ENCODE measurements around the gene OSM. TPM values are rescaled to one million over a fixed set of nuclear protein-coding genes. Genes with fewer than 3 reads are reported as not detected.

OSM gene
- total RNA-seq, 3 donors from 2014 or later: 1.3 to 2.5 (median 1.3) TPM

- H3K9me3 ChIP-seq: no peaks in the 10 kb centered on the region
- no peaks in the 10 kb centered on the region for H3K36me3 ChIP-seq
- H3K27me3 ChIP-seq: no peaks in the 10 kb centered on the region
- no peaks in the 10 kb centered on the region for H3K4me1 ChIP-seq
- H3K27ac ChIP-seq: no peak overlapping the region
- no peak for DNase-seq (ENCODE audit: low spot score in 2 of 2)
- H3K4me3 ChIP-seq: no peak overlapping the region
- intact Hi-C loops (cut with DNase I; ENCODE audit: low total_unique reads): no loop called here
- TF ChIP-seq CTCF (IDR thresholded peaks at IDR 0.05): no peak
- no peak for TF ChIP-seq POLR2AphosphoS5 (IDR thresholded peaks at IDR 0.05)
- no peak for TF ChIP-seq POLR2A (IDR thresholded peaks at IDR 0.05)
Observed at GRCh38 chr22:30263883-30264282, 2.8 kb downstream of the OSM start.

DNA sequence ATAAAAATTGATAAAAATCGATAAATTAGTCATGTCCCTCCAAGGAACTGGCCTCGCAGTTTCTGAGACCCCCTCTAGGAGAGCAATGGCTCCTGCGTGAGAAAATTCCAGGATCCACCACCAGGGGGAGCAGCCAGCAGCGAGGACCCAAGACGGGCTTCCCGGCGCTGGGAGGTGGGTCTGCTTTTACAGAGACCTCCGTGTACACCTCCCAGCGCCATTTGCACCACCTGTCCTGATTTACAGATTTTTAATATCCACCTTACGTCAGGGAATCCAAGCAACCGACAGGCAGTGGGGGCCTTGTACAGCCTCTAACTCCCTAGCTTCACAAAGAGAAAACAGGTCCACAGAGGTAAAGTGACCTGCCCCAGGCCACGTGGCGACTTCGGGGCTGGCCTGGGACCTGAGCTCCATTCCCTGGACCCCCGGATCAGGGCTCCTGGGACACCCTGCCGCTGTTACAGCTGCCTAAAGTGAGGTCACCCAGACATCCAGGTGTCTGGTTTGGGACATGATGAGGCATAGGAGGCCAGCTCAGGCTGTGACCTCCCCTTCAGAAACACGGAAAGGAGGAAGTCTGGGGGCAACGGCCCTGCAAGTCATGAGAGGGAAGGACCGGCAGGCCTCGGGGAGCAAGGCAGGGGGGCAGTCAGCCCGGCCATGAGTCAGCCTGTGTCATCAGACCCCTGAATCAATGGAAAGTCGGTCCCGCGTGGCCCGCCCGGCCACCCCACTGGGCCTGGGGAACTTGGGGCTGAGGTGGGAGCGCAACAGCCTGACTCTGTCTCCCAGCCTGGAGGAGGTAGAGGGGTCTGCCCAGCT is 3.5 kb downstream of the OSM start:
- intact Hi-C loops (cut with DNase I; ENCODE audit: low total_unique reads): no loop called here
- peak overlapping the region; percentile 18 to 51 (median 26) for H3K4me3 ChIP-seq
- no peaks in the 10 kb centered on the region for H3K36me3 ChIP-seq
- TF ChIP-seq POLR2AphosphoS5 (IDR thresholded peaks at IDR 0.05): no peak
- no peak for TF ChIP-seq POLR2A (IDR thresholded peaks at IDR 0.05)
- peak; percentile 99 to 100 (median 99) for TF ChIP-seq CTCF (IDR thresholded peaks at IDR 0.05)
- H3K4me1 ChIP-seq: no peaks in the 10 kb centered on the region
- H3K27me3 ChIP-seq: no peaks in the 10 kb centered on the region
- DNase-seq (ENCODE audit: low spot score in 2 of 2): peak; percentile 51 to 79
- H3K27ac ChIP-seq: no peak overlapping the region
- no peaks in the 10 kb centered on the region for H3K9me3 ChIP-seq

DNA sequence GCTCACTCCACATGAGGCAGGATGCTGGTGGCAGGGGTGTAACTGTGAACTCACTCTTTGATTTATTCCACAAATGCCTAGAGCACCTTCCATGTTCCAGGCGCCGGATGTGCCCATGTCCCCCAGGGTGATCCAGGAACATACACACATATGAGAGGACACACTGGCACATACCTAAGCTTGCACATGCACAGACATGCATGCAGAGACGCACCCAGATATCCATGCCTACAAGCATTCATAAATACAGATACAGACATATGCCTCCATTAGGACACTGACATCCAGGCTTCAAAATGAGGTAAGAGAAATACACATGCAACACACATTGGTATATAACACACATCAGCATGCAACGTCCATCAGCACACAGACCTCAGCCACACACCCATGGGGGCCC is 4.5 kb downstream of the OSM start:
- intact Hi-C loops (cut with DNase I; ENCODE audit: low total_unique reads): no loop called here
- Histone ChIP-seq H3K9me3 (no peaks in the 10 kb centered on the region), H3K4me3 (no peak overlapping the region), H3K27me3 (no peaks in the 10 kb centered on the region), H3K36me3 (no peaks in the 10 kb centered on the region), H3K4me1 (no peaks in the 10 kb centered on the region), H3K27ac (no peak overlapping the region)
- TF ChIP-seq POLR2A (IDR thresholded peaks at IDR 0.05) (no peak), POLR2AphosphoS5 (IDR thresholded peaks at IDR 0.05) (no peak), CTCF (IDR thresholded peaks at IDR 0.05) (no peak)
- no peak for DNase-seq (ENCODE audit: low spot score in 2 of 2)

DNA sequence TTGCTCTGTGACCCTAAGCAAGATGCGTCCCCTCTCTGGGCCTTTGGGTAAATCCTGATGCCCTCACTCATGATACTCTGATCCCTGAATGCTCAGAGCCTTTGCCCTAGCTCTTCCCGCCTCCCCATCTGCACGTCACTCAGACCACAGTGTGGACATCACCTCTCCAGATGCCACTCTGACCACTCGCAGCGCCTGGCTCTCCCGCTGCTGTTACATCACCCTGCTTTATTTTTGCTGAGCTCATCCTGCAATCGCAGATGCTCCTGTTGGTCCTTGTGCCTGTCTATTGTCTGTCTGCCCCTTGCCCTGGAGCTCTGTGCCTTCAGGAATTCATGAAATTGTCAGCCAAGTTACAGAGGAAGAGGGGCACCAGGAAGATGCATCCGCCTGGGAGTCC is 5.5 kb downstream of the OSM start:
- intact Hi-C loops (cut with DNase I; ENCODE audit: low total_unique reads): no loop called here

More for the DNA sequence above, 5.5 kb downstream of the OSM start:
- no peaks in the 10 kb centered on the region for H3K27me3 ChIP-seq
- no peaks in the 10 kb centered on the region for H3K9me3 ChIP-seq
- no peaks in the 10 kb centered on the region for H3K4me1 ChIP-seq
- TF ChIP-seq POLR2A (IDR thresholded peaks at IDR 0.05) (no peak), CTCF (IDR thresholded peaks at IDR 0.05) (no peak), POLR2AphosphoS5 (IDR thresholded peaks at IDR 0.05) (no peak)
- no peaks in the 10 kb centered on the region for H3K36me3 ChIP-seq
- no peak for DNase-seq (ENCODE audit: low spot score in 2 of 2)
- H3K27ac ChIP-seq: no peak overlapping the region
- H3K4me3 ChIP-seq: no peak overlapping the region
